ENCODE results near the gene BRPF3.

BRPF3 gene

DNA sequence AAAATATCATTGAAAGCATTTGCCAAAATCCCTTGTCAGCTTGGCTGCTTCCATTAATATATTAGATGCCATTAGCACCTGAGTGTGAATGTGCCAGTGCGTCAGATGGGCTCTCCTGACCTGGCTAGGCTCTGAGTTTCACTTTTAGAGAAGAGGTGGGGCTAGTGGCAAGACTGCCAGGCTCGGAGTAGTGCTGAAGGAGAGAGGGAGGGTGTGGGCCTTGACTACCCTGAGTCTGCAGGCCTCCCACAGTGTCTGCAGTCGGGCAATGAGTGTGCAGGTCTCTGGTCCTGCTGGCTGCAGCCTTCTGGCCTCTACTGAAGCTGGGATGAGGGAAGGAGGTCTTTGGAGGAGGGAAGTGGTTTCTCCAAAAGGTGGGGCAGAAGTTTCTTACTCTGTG lies 38.8 kb downstream of the BRPF3 start:
- DNase-seq, result no peak

DNA sequence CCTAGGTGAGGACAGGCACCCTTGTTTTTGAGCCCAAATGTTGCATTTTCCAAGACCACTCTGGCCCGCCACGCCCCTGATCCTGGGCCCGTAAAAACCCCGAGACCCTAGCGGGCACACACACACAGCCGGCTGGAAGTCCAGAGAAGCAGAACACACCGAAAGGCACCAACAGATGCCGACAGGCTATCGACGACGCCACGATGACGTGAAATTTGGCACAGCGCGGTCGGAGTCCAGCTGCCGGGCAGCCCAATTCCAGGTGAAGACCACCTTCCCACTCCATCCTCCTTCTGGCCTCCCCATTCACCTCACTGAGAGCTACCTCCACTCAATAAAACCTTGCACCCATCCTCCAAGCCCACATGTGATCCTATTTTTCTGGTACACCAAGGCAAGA lies 39.3 kb downstream of the BRPF3 start:
- DNase-seq, result no peak

- DNase-seq, result no peak
These were observed 43.2 kb downstream of the BRPF3 start for GRCh38 chr6:36239774-36240173.

DNA sequence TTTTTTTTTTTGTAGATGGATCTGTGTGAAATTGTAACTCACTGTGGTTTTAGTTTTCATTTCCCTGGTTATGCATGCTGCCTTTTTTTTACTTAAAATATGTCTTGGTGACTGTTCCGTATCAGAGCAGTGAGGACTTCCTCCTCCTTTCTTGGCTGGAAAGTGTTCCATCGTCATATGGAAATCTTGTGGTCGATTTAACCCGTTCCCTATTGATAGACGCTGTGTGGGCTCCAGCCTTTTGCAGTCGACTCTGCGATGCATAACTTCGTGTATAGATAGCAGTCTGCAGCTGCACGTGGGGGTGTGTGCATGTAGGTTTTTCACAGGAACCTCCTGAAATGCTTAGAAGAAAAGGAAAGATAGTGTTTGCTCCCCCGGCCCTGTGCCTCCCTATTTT lies 45.2 kb downstream of the BRPF3 start:
- DNase-seq, result no peak

DNA sequence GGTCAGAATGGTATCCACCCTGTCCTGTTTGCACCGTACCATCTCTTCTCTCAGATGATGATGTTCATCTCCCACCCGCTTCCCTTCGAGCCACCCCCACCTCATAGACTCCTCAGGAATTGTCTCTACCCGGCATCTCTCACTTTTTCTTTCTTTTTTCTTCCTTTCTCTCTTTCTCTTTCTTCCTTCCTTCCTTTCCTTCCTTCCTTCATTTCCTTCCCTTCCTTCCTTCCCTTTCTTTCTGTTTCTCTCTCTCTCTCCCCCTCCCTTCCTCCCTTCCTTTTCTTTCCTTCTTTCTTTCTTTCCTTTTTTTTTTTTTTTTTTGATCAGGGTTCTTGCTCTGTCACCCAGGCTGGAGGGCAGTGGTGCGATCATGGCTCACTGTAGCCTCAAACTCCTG lies 45.6 kb downstream of the BRPF3 start:
- no peak for DNase-seq

GRCh38 chr6:36242626-36243025 lies 46.1 kb downstream of the BRPF3 start:
- no peak for DNase-seq

DNA sequence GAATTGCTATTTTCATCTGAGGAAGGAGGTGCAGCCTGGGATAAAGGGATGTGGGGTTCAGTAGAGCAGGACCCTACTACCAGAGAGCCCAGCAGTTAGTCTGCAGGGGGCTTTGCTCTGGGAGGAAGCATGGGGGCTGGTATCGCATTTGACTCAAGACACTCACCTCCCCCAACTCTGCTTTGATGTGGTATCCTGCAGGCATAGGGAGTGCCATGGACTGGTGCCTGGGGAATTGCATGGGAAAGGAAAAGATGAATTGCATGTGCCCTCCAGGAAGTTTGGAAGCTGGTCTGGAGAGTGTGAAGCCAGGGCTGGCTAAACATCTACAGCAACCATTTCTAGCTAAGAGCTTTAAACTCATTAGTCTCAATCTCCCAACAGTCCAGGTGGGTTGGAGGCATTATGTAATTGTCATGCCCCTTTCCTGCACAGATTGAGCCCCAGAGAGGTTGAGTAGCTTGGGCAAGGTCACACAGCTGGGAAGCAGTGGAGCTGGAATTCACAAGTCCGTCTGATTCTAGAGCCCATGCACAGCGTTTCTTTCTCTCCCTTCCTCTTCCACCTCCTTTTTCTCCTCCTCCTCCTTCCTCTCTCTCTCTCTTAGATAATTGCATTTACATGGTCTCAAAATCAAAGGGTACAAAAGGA lies 47.1 kb downstream of the BRPF3 start:
- no peak for DNase-seq

DNA sequence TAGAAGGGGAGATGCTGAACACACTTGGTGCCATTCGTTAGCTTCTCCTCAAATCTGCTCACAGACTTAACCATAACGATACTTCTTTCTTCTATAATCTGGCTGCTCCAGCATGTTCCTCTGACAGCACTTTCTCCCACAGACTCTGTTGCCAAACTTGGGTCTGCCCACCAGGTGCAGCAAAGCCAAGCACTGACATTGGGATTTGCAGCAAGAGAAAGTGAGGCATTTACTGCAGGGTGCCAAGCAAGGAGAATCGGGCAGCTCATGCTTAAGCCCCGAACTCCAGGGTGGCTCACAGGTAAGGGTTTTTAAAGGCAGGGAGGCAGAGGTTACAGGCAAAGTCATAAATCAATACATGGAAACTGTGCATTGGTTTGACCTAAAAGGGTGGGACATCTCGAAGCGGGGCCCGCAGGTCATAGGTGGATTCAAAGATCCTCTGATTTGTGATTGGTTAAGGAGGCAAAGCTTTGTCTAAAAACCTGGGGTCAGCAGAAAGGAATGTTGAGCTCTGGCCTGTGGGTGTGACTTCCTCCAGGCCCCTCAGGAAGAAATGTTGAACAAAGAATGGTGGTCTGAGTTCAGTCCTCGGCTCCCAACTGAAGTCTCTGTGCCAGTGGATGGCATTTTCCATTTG lies 48.2 kb downstream of the BRPF3 start:
- no peak for DNase-seq

- no peak for DNase-seq
These were observed 49.1 kb downstream of the BRPF3 start for GRCh38 chr6:36245572-36246061.

GRCh38 chr6:36246506-36247268 lies 50.1 kb downstream of the BRPF3 start:
- no peak for DNase-seq

- DNase-seq, result no peak
These were observed 51.1 kb downstream of the BRPF3 start for GRCh38 chr6:36247693-36248092.

DNA sequence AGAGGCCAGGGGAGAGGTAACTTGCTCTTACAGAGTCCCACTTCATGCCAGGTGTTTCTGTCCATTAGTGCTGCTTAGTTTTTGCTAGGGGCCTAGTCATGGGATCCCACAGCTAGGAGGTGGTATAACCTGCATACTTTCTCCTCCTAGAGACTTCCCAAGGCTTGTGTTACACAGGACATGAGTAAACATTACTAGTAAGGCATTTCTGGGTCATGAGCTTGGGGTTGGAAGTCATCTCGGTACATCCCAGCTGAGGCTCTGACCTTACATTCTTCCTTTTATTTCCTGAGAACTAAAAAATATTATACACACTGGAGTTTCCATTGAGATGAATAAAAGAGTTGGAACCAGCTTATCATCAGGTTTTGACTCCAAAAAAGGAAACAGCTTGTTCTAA lies 52.4 kb downstream of the BRPF3 start:
- no peak for DNase-seq

- DNase-seq, result no peak
These were observed 53.0 kb downstream of the BRPF3 start for GRCh38 chr6:36249536-36249935.

DNA sequence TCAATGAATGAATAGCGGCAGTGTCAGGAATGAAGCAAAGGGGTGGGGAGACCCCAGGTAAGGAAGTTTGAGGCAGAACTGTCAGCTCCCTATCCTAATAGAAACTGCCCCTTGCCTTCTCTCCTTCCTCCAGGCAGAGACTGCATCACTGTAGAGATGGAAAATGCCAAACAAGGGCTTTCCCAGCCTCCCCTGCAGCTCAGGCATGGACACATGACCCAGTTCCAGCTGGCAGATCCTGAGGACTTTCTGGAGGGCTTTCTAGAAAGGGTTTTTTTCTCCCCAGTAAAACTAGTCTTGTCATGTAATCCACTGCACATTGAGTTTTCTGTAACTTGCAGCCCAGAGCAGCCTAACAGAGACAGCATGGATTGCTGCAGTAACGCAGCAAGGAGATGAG lies 55.5 kb downstream of the BRPF3 start:
- DNase-seq, result no peak

DNA sequence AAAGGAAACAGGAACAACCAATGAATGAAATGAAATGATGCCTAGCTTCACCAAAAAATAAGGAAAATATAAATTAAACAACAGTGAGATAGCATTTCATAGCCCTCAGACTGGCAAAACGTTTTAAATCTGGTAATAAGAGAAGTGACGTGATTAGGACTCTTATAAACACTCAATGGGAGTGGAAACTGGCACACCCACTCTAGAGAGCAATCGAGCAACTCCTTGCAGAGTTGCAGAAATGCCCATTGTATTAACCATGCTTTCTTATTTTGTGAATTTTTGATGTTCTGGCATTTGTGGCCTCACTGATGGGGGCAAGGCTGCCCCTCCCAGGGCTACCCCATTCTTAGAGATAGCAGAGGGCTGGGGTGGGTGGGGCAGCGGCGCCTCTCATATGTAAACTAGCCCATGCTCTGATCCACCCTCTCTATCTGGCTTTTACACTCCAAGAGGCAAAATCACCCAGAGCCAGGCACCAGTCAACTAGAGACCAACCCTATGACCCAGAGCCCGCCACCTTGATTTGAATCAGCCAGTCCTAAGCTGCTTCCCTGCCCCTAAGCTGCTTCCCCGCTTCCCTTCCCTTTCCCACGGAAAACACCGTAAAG lies 67.0 kb downstream of the BRPF3 start:
- no peak for DNase-seq

GRCh38 chr6:36265744-36266143 lies 69.2 kb downstream of the BRPF3 start:
- no peak for DNase-seq

DNA sequence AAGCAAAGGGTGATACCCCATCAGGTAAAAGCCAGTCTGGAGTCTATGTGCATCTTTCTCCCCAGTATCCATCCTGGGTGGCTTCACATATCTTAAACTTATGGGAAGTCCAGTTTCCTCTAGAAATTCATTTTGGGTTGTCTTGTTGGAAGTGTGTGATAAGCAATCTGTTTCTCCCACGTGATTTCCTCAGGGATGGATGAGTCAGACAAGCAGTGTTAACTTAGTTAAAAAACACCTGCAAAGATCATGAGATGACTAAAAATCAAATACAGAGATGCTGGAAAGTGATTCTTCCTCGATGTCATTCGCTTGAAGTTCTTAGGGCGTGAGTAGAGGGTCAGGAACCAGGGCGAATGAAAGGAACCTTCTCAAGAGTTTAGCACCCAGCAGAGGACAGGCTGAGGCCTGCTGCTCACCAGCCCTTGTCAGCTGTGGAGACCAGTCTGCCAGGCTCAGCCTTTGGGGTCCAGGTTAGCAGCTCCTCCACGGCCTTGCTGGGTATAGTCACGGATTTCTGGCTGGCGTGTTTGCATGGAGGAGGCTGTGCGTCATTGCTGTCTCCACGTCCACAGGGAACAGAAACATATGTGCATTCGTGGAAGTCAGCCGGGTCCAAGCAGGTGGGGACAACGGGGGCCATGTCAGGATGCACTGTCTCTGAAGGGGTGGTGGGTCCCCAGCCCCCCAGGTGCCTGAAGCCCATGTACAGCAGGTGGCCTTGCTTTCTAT lies 70.5 kb downstream of the BRPF3 start:
- DNase-seq, result no peak

DNA sequence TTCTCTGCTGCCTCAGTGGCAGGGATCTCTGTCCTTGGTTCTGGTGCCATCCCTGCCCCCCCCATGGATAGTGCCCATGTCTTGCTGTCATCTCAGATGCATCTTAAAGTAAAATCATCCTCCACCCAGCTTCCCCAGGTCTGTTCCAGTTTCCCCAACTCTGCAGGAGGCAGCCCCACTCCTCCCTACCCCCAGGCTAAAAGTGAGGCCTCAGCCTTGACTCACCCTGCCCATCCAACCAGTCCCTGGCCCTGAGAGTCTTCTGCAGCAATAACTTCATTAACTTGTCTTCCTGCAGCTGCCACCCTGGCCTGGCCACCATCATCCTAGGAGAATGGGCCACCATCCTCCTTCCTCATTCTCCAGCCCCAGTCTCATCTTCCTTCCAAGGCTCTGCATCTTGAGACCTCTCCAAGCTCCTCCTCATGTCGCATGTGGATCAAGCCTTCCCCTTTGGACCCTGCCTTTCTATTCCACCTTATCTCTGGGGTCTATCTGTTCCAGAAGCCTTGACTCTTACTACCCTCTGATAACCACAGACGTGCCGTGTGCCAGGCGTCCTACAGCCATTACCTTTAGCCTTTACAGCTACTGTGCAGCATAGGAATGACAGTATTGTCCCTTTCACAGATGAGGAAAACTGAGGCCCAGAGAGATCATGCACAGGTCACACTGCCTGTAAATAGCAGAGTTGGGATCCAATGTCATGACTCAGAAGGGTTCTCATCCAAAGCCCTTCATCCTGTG lies 71.4 kb downstream of the BRPF3 start:
- no peak for DNase-seq

GRCh38 chr6:36268478-36269275 lies 72.1 kb downstream of the BRPF3 start:
- no peak for DNase-seq

DNA sequence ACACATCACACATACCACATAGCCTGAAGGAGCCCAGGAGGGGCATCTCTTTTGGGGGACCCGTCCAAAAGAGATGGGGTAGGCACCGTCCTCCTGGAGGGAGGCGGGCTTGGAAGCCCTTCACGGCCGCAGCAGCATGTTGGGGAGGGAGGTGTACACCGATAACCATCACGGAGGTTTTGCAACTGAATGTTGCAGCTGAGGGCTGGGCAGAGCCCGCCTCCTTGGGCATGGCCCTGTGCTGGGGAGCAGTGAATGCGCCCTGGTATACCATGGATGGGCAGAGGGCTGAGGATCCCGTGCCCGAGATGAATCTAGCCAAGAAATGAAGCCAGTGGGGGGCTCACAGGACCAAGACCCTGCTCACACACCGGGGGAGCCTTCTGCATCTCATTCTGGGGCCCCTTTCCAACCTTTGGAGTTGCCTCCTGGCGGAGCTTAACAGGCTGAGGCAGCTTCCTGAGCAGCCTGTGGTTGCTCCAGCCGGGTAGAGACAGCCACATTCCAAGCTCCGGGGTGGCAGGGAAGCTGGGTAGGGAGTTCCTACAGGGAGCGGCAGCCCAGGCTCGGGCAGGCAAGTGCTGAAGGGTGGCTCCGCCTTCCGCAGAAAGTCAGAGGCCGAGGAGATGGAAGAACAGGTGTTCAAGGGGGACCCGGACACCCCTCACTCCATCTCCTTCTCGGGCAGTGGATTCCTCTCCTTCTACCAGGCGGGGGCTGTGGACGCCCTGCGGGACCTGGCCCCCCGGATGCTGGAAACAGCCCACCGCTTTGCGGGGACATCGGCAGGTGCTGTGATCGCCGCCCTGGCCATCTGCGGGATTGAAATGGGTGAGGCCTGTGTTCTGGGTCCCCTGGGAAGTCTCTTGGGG lies 73.5 kb downstream of the BRPF3 start, which contains the start of gene PNPLA1:
PNPLA1 (plus strand) TSS at position 227 of the 872 bp plus-strand sequence; CDS start at position 627, 400 bp downstream.
- no peak for DNase-seq
